SK-N-MC (cell line): ENCODE data around the gene CRYGD.

Experiments
- DNase-seq: peaks from one replicate; pipeline ENCODE4 v3.0.0-alpha.2; 2011; ENCODE audit warnings: low read depth, low spot score
- H3K27ac ChIP-seq: fragments of 200-600 bp; sonication (generic); 2 replicates; pipeline ENCODE4 v1.5.1; 2016; ENCODE audit warnings: mixed run types
- H3K36me3 ChIP-seq: fragments of 200-600 bp; sonication (generic); 2 replicates; pipeline ENCODE4 v1.6.1; 2017; ENCODE audit warnings: antibody characterized with exemption, low read length, mixed read lengths; ENCODE audit not compliant: insufficient read depth
- H3K4me3 ChIP-seq: fragments of 200-600 bp; sonication (generic); 2 replicates; pipeline ENCODE4 v1.5.1; 2016
- H3K9ac ChIP-seq: fragments of 200-600 bp; sonication (generic); 2 replicates; pipeline ENCODE4 v1.8.0; 2017; ENCODE audit warnings: mixed run types, mixed read lengths; ENCODE audit not compliant: insufficient read length
- H3K9me3 ChIP-seq: fragments of 200-600 bp; sonication (generic); 2 replicates; pipeline ENCODE4 v1.6.1; 2017; ENCODE audit warnings: low read depth, mild to moderate bottlenecking, antibody characterized with exemption, low read length, moderate library complexity, mixed read lengths
- EZH2 ChIP-seq: fragments of 200-600 bp; sonication (generic); IDR thresholded peaks from one replicate; pipeline ENCODE4 v1.6.1; 2017; ENCODE audit warnings: antibody characterized with exemption
- FOXP2 ChIP-seq: optimal IDR thresholded peaks from 2 replicates; pipeline ENCODE3; 2011; ENCODE audit warnings: mild to moderate bottlenecking, moderate library complexity; ENCODE audit not compliant: insufficient read depth; ENCODE audit errors: extremely low read length, control extremely low read depth
- POLR2AphosphoS5 ChIP-seq: IDR thresholded peaks from 2 replicates; pipeline ENCODE4 v1.6.1; 2012; ENCODE audit warnings: mild to moderate bottlenecking, low read depth, low read length, borderline replicate concordance

CRYGD gene

GRCh38 chr2:208074610-208075356, 49.5 kb downstream of the CRYGD start:
- H3K9ac ChIP-seq, result no peak overlapping the region
- H3K27ac ChIP-seq, result no peak overlapping the region
- no peaks in the 10 kb centered on the region for H3K9me3 ChIP-seq
- no peak for DNase-seq
- H3K36me3 ChIP-seq, result no peaks in the 10 kb centered on the region
- no peak overlapping the region for H3K4me3 ChIP-seq
- TF ChIP-seq POLR2AphosphoS5, result no peak
- no peak for TF ChIP-seq FOXP2
- no peak for TF ChIP-seq EZH2

GRCh38 chr2:208072250-208072892, 52.0 kb downstream of the CRYGD start:
- Histone ChIP-seq H3K36me3 (no peaks in the 10 kb centered on the region), H3K9me3 (no peaks in the 10 kb centered on the region), H3K4me3 (no peak overlapping the region), H3K9ac (no peak overlapping the region), H3K27ac (no peak overlapping the region)
- TF ChIP-seq EZH2, result no peak
- no peak for TF ChIP-seq POLR2AphosphoS5
- no peak for TF ChIP-seq FOXP2
- DNase-seq, result peak; percentile 48
